Ramos (cell line): Measurements from ENCODE around the gene DLGAP1.

Experiments used
- in situ Hi-C: fragments of 300-500 bp; cut with MboI; formaldehyde crosslinking; loops from one replicate; pipeline ENCODE4 v1.14.3; 2022; ENCODE audit warnings: low sequenced_read_pairs; ENCODE audit not compliant: unreplicated experiment

The DLGAP1 gene

GRCh38 chr18:3851159-3851558, 603.9 kb downstream of the DLGAP1 start:
- in situ Hi-C loops = no loop called here

GRCh38 chr18:3848316-3848715, 606.8 kb downstream of the DLGAP1 start:
- in situ Hi-C loops = no loop called here

GRCh38 chr18:3845161-3845560, 609.9 kb downstream of the DLGAP1 start:
- in situ Hi-C loops = no loop called here

- in situ Hi-C loops = no loop called here
These were observed 612.3 kb downstream of the DLGAP1 start for GRCh38 chr18:3842844-3843243.

- in situ Hi-C loops = no loop called here
These were observed 614.3 kb downstream of the DLGAP1 start for GRCh38 chr18:3840766-3841165.

- in situ Hi-C loops = no loop called here
These were observed 615.5 kb downstream of the DLGAP1 start for GRCh38 chr18:3839581-3839981.

- in situ Hi-C loops = no loop called here
These were observed 618.4 kb downstream of the DLGAP1 start for GRCh38 chr18:3836483-3837335.

GRCh38 chr18:3832025-3832638, 623.0 kb downstream of the DLGAP1 start:
- in situ Hi-C loops = no loop called here

GRCh38 chr18:3830604-3831003, 624.5 kb downstream of the DLGAP1 start:
- in situ Hi-C loops = no loop called here

- in situ Hi-C loops = no loop called here
These were observed 627.8 kb downstream of the DLGAP1 start for GRCh38 chr18:3827236-3827845.

GRCh38 chr18:3826021-3826420, 629.1 kb downstream of the DLGAP1 start:
- in situ Hi-C loops = no loop called here

- in situ Hi-C loops = no loop called here
These were observed 631.0 kb downstream of the DLGAP1 start for GRCh38 chr18:3824101-3824500.

- in situ Hi-C loops = no loop called here
These were observed 632.0 kb downstream of the DLGAP1 start for GRCh38 chr18:3823073-3823472.

GRCh38 chr18:3821524-3821923, 633.6 kb downstream of the DLGAP1 start:
- in situ Hi-C loops = no loop called here

GRCh38 chr18:3819961-3820360, 635.1 kb downstream of the DLGAP1 start:
- in situ Hi-C loops = no loop called here

GRCh38 chr18:3816610-3817363, 638.3 kb downstream of the DLGAP1 start:
- in situ Hi-C loops = no loop called here

- in situ Hi-C loops = no loop called here
These were observed 639.1 kb downstream of the DLGAP1 start for GRCh38 chr18:3815991-3816390.

- in situ Hi-C loops = no loop called here
These were observed 640.3 kb downstream of the DLGAP1 start for GRCh38 chr18:3814816-3815215.

- in situ Hi-C loops = no loop called here
These were observed 644.8 kb downstream of the DLGAP1 start for GRCh38 chr18:3810296-3810695.

GRCh38 chr18:3808985-3809780, 645.9 kb downstream of the DLGAP1 start:
- in situ Hi-C loops = no loop called here
